HCT116 (cell line): ENCODE data around the gene MTURN. TPM values are rescaled to one million over a fixed set of nuclear protein-coding genes. Genes with fewer than 3 reads are reported as not detected.

Experiments used
- ATAC-seq: fragments of 200-7000 bp; cut with Tn5 transposase; 2 replicates; pipeline ENCODE4 v1.9.1; 2020; ENCODE audit warnings: mild to moderate bottlenecking, moderate library complexity
- BruUV-seq: library from RNA; stranded (reverse); fragments of 400-500 nt; replicated peaks from 2 replicates; lab custom pipeline; 2021; lab: Mats Ljungman, UMichigan
- CTCF ChIA-PET: fragments of 300-600 bp; sonication (Branson Sonifier 250); formaldehyde crosslinking; loops from one replicate; lab custom pipeline; 2021; ENCODE audit warnings: antibody characterized with exemption; lab: Charles Lee
- POLR2A ChIA-PET: fragments of 300-600, 350-600 bp; sonication (Branson Sonifier 250); formaldehyde crosslinking; loops from one replicate; lab custom pipeline; 2021; ENCODE audit warnings: antibody characterized with exemption; lab: Charles Lee
- RAD21 ChIA-PET, 2 experiments: fragments of 300-600 bp; sonication (Branson Sonifier 250); formaldehyde crosslinking; loops; one replicate each; lab custom pipeline; 2023; ENCODE audit warnings: low total read pairs in 2 of 2; ENCODE audit not compliant: uncharacterized antibody in 2 of 2, unreplicated experiment in 2 of 2, low non-redundant PET in 1 of 2; lab: Charles Lee
- DNase-seq: peaks from one replicate; pipeline ENCODE4 v3.0.0-alpha.2; 2010; ENCODE audit warnings: low read depth, low spot score
- H2AFZ ChIP-seq: fragments of 200-600 bp; shearing (Covaris generic), sonication (generic); 2 replicates; pipeline ENCODE4 v1.6.1; 2017; ENCODE audit warnings: low read depth, mixed run types, mixed read lengths, antibody characterized with exemption, low read length; ENCODE audit not compliant: poor library complexity, severe bottlenecking
- H3K27ac ChIP-seq: 2 replicates; pipeline ENCODE4 v1.5.1; 2012; ENCODE audit warnings: low read depth, low read length
- H3K27me3 ChIP-seq: fragments of 200-600 bp; sonication (generic); 2 replicates; pipeline ENCODE4 v1.6.1; 2016; ENCODE audit warnings: mixed run types, low read length, mixed read lengths; ENCODE audit not compliant: insufficient read depth
- H3K36me3 ChIP-seq, 2 experiments: fragments of 200-500 bp in 1 of 2; fragments of 200-600 bp in 1 of 2; sonication (Bioruptor generic) in 1 of 2; sonication (generic) in 1 of 2; 2 replicates each; pipeline versions ENCODE4 v1.5.1 to v1.6.1; 2014 to 2016; ENCODE audit warnings: low read length in 2 of 2, inconsistent platforms in 1 of 2, mixed read lengths in 1 of 2, mixed run types in 1 of 2; ENCODE audit not compliant: insufficient read depth in 2 of 2, control insufficient read depth in 1 of 2
- H3K4me1 ChIP-seq, 2 experiments: fragments of 200-600 bp in 1 of 2; sonication (generic) in 1 of 2; 2 replicates each; pipeline versions ENCODE4 v1.5.1 to v1.6.1; 2012 to 2017; ENCODE audit warnings: low read length in 2 of 2, inconsistent platforms in 1 of 2, mild to moderate bottlenecking in 1 of 2, mixed read lengths in 1 of 2, mixed run types in 1 of 2, moderate library complexity in 1 of 2; ENCODE audit not compliant: insufficient read depth in 2 of 2, control insufficient read depth in 1 of 2
- H3K4me2 ChIP-seq: fragments of 200-600 bp; sonication (generic); 2 replicates; pipeline ENCODE4 v1.6.1; 2017; ENCODE audit warnings: mixed run types, low read length, mixed read lengths
- H3K4me3 ChIP-seq, 2 experiments: fragments of 200-600 bp in 1 of 2; sonication (generic) in 1 of 2; replicated peaks in 1 of 2; 2 replicates each; pipeline ENCODE4 v1.5.1; 2011 to 2016; ENCODE audit warnings: low read length in 2 of 2, control low read depth in 1 of 2, low read depth in 1 of 2, mild to moderate bottlenecking in 1 of 2, mixed read lengths in 1 of 2, mixed run types in 1 of 2
- H3K79me2 ChIP-seq: fragments of 200-600 bp; sonication (generic); 2 replicates; pipeline ENCODE4 v1.6.1; 2017; ENCODE audit warnings: mild to moderate bottlenecking, mixed run types, low read length, moderate library complexity, mixed read lengths; ENCODE audit not compliant: insufficient read depth
- H3K9ac ChIP-seq: fragments of 200-600 bp; sonication (generic); 2 replicates; pipeline ENCODE4 v1.6.1; 2016; ENCODE audit warnings: low read length, mixed read lengths
- H3K9me2 ChIP-seq: fragments of 200-600 bp; sonication (generic), shearing (Covaris generic); 2 replicates; pipeline ENCODE4 v1.6.1; 2017; ENCODE audit warnings: mixed run types, mild to moderate bottlenecking, moderate library complexity; ENCODE audit not compliant: insufficient read depth
- H3K9me3 ChIP-seq, 2 experiments: fragments of 200-500 bp in 1 of 2; fragments of 200-600 bp in 1 of 2; sonication (Bioruptor generic) in 1 of 2; sonication (generic) in 1 of 2; 2 replicates each; pipeline ENCODE4 v1.6.1; 2014 to 2017; ENCODE audit warnings: low read length in 2 of 2, mixed read lengths in 2 of 2, inconsistent platforms in 1 of 2, low read depth in 1 of 2, mild to moderate bottlenecking in 1 of 2, mixed run types in 1 of 2, moderate library complexity in 1 of 2; ENCODE audit not compliant: control insufficient read depth in 1 of 2, insufficient read depth in 1 of 2
- H4K20me1 ChIP-seq: fragments of 200-600 bp; sonication (generic), shearing (Covaris generic); 2 replicates; pipeline ENCODE4 v1.6.1; 2017; ENCODE audit warnings: mixed run types, mild to moderate bottlenecking, moderate library complexity; ENCODE audit not compliant: insufficient read depth
- ATF3 ChIP-seq: IDR thresholded peaks from 2 replicates; pipeline ENCODE4 v1.6.1; 2012
- ELF1 ChIP-seq: IDR thresholded peaks from 2 replicates; pipeline ENCODE4 v1.6.1; 2012; ENCODE audit warnings: low read depth, borderline replicate concordance
- FOSL1 ChIP-seq: IDR thresholded peaks from 2 replicates; pipeline ENCODE4 v1.6.1; 2012; ENCODE audit warnings: low read depth
- JUND ChIP-seq: IDR thresholded peaks from 2 replicates; pipeline ENCODE4 v1.6.1; 2012
- POLR2AphosphoS5 ChIP-seq: IDR thresholded peaks from 2 replicates; pipeline ENCODE4 v1.6.1; 2011; ENCODE audit warnings: mild to moderate bottlenecking, low read depth, low read length, moderate library complexity
- REST ChIP-seq: IDR thresholded peaks from 2 replicates; pipeline ENCODE4 v1.6.1; 2012; ENCODE audit warnings: low read depth
- SRF ChIP-seq: IDR thresholded peaks from 2 replicates; pipeline ENCODE4 v1.6.1; 2012; ENCODE audit warnings: low read depth
- TCF7L2 ChIP-seq: IDR thresholded peaks from 2 replicates; pipeline ENCODE4 v1.7.0; 2011; ENCODE audit warnings: borderline replicate concordance, inconsistent platforms; ENCODE audit not compliant: insufficient read depth, insufficient read length; ENCODE audit errors: extremely low read depth
- ZFX ChIP-seq: fragments of 450-650 bp; IDR thresholded peaks from 2 replicates; pipeline ENCODE4 v1.6.1; 2017
- intact Hi-C: fragments of 100-400 bp; cut with micrococcal nuclease; formaldehyde crosslinking; loops from 2 replicates; pipeline ENCODE4 v1.10.0; 2022
- total RNA-seq: library from RNA; stranded (reverse); gene quantifications from one replicate; pipeline ENCODE4 v1.2.1, GENCODE V29; 2021; ENCODE audit not compliant: unreplicated experiment

MTURN gene
- total RNA-seq, 1 experiment from 2014 or later, result 7.5 TPM

GRCh38 chr7:30170476-30171205 is 35.9 kb downstream of the MTURN start:
- H3K9ac ChIP-seq, result no peak overlapping the region
- no peaks in the 10 kb centered on the region for H3K9me3 ChIP-seq
- H3K79me2 ChIP-seq, result no peaks in the 10 kb centered on the region
- no peaks in the 10 kb centered on the region for H4K20me1 ChIP-seq
- ChIA-PET POLR2A (no interaction called here), RAD21 (no interaction called here), CTCF (interaction anchor here (1.4 kb wide), 1 partner anchor 11 kb away, joined by 3 read pairs; no protein-coding TSS in a partner anchor)
- no peaks in the 10 kb centered on the region for H3K36me3 ChIP-seq
- peaks cover 0 to 7% of the 10 kb centered on the region in 2 experiments; a peak in 1 of 4 replicates for H3K4me1 ChIP-seq
- H3K9me2 ChIP-seq, result no peaks in the 10 kb centered on the region
- no peak for TF ChIP-seq FOSL1
- TF ChIP-seq JUND, result no peak
- no peak for TF ChIP-seq ATF3
- no peak for TF ChIP-seq TCF7L2
- TF ChIP-seq POLR2AphosphoS5, result no peak
- TF ChIP-seq ELF1, result no peak
- no peak for TF ChIP-seq REST
- no peak for TF ChIP-seq SRF
- TF ChIP-seq ZFX, result no peak
- H2AFZ ChIP-seq, result no peak overlapping the region
- no peak overlapping the region for H3K4me2 ChIP-seq
- no peak overlapping the region for H3K4me3 ChIP-seq
- ATAC-seq (no peak), DNase-seq (no peak)
- BruUV-seq, result no TSS peak
- no peaks in the 10 kb centered on the region for H3K27me3 ChIP-seq
- H3K27ac ChIP-seq, result no peak overlapping the region
- intact Hi-C loops, result loop anchor here (5.0 kb wide), 1 partner anchor 227 kb away; no protein-coding TSS in a partner anchor
